Activated CD8-positive, alpha-beta memory T cell treated with anti-CD3 and anti-CD28 coated beads for 36 hours (primary cell): ENCODE results near the gene LRBA. TPM values are rescaled to one million over a fixed set of nuclear protein-coding genes. Genes with fewer than 3 reads are reported as not detected.
"Not testable (repeated sequence)": the region's sequence is repeated elsewhere in the genome, so short reads cannot be mapped to it uniquely, and the experiment has no call there.

Experiments used
- CTCF ChIA-PET: fragments of 350-600 bp; sonication (Branson Sonifier 250); formaldehyde crosslinking; loops from one replicate; lab custom pipeline; 2021; ENCODE audit warnings: antibody characterized with exemption; lab: Charles Lee
- POLR2A ChIA-PET: fragments of 350-600 bp; sonication (Branson Sonifier 250); formaldehyde crosslinking; loops from one replicate; lab custom pipeline; 2021; ENCODE audit warnings: antibody characterized with exemption; lab: Charles Lee
- total RNA-seq, 2 experiments: library from RNA; stranded (reverse); gene quantifications; one replicate each; pipeline ENCODE4 v1.2.3, GENCODE V29; 2021

Gene LRBA
- total RNA-seq, 2 experiments from 2014 or later = 62.2 to 64.8 TPM

DNA sequence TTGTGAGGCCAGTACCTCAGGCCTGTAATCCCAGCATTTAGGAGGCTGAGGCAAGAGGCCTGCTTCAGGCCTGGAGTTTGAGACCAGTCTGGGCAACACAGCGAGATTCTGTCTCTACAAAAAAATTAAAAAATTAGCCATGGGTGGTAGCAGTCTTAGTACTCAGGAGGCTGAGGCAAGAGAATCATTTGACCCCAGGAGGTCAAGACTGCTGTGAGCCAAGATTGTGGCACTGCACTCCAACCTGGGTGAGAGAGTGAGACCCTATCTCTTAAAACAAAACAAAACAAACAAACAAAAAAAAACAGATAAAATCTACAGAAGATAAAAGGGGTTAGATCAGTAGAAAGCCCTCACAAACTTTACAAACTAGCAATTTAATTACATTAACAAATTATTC, 352.4 kb downstream of the LRBA start:
- ChIA-PET CTCF (no interaction called here), POLR2A (no interaction called here)

DNA sequence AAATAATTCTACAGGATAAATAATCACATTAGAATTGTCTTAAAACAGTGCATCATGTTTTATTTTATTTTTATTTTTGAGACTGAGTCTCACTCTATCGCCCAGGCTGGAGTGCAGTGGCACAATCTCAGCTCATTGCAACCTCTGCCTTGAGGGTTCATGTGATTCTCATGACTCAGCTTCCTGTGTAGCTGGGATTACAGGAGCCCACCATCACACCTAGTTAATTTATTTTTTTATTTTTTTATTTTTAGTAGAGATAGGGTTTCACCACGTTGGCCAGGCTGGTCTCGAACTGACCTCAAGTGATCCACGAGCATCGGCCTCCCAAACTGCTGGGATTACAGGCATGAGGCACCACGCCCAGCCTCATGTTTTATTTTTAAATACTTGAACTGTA, 353.5 kb downstream of the LRBA start:
- CTCF ChIA-PET, POLR2A ChIA-PET: not testable (repeated sequence)

- CTCF ChIA-PET, POLR2A ChIA-PET: not testable (repeated sequence)
Measured at GRCh38 chr4:150658258-150658657, 356.8 kb downstream of the LRBA start.

DNA sequence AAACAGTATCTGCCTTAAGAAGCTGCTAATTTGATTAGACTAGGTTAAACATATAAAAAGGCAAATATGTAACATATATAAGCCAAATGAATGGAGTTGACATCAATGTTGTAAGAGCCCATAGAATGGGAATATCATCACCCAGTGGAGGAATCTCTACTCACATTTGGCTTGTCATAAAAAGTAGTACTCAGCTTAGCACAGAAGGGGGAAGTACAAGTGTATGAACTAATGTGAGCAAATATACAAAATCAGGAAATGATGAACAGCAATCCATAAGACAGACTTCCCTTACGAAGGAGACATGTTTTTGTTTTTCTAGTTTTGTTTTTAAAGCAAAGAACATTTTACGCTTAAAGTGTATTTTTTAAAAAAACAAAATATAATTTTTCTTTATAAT, 358.2 kb downstream of the LRBA start:
- ChIA-PET CTCF (no interaction called here), POLR2A (no interaction called here)

- ChIA-PET CTCF (no interaction called here), POLR2A (no interaction called here)
Measured at GRCh38 chr4:150650751-150651150, 364.3 kb downstream of the LRBA start.

- POLR2A ChIA-PET = no interaction called here
- CTCF ChIA-PET = no interaction called here
Measured at GRCh38 chr4:150648123-150648522, 367.0 kb downstream of the LRBA start.

DNA sequence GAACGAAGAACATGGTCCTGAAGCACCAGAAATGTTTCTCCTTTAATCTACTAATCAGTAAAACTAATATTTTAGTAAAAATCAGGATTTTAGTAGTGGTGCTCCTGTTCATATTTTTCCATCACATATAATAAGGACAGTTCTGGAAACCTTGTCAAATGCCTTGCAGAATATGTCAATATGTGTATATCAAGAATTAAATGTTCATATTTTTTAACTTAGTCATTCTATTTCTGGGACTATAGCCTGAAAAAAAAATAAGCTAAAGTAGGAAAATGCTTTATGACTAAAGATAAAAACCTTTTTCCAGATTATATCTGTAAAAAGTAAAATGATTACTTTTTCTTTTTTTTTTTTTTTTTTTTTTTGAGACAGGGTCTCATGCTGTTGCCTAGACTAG, 368.1 kb downstream of the LRBA start:
- ChIA-PET POLR2A (no interaction called here), CTCF (no interaction called here)

DNA sequence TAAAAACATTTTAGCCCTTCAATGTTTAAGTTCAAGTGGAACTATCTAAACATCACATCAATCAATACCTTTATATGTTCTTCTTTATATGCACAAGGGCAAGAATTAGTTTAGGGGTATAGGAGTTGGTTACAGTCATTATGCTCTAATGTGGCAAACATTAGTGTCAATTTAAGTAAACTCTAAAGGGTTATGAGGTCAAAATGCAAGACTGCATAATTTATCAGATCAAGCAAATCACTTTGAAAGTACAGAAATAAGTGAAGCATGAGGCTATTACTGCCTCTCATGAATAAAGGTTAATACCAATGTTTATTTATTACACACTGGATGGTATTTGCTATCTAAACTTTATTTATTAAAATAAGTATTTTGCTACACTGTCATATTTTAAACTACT, 373.5 kb downstream of the LRBA start:
- CTCF ChIA-PET = no interaction called here
- POLR2A ChIA-PET = no interaction called here

GRCh38 chr4:150632639-150633038, 382.4 kb downstream of the LRBA start:
- POLR2A ChIA-PET = no interaction called here
- CTCF ChIA-PET = no interaction called here

- ChIA-PET POLR2A (no interaction called here), CTCF (no interaction called here)
Measured at GRCh38 chr4:150628073-150628472, 387.0 kb downstream of the LRBA start.

DNA sequence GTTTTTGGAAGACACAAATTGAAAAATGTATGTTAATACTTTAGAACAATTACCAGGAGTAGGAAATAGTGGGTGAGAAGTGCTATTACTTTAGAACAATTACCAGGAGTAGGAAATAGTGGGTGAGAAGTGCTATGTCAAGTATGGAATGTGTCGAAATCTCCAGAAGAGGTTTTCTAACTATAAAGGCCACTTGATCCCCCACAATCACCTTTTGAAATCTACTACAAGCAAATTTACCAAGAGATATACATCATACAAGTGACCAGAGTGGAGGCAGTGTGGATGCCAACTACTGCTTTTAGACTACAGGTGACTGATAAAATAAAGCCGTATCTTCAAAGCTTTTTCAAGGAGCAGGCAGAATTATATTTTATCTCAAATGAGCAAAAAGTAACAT, 390.1 kb downstream of the LRBA start:
- CTCF ChIA-PET = no interaction called here
- POLR2A ChIA-PET = no interaction called here

- CTCF ChIA-PET = no interaction called here
Measured at GRCh38 chr4:150624055-150624454, 391.0 kb downstream of the LRBA start.

DNA sequence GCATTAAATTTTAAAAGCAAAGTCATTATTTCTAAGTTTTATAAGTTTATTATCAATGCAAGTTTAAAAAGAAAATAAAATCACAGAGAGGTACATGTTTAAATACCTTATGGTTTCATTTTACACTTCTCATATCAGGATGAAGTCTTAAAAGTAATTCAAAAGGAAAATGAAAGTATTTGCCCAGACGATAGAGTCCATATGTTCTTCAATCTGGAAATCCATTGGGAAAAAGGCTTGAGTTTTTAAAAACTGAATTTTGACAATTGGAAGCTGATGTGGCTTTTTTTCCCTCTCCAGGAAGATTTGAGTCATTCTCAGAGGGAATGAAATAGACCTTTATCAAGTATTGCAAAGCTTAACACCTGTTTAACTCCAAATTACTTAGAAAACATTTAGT, 396.0 kb downstream of the LRBA start:
- ChIA-PET POLR2A (no interaction called here), CTCF (no interaction called here)

More at GRCh38 chr4:150624055-150624454, 391.0 kb downstream of the LRBA start:
- POLR2A ChIA-PET = no interaction called here

DNA sequence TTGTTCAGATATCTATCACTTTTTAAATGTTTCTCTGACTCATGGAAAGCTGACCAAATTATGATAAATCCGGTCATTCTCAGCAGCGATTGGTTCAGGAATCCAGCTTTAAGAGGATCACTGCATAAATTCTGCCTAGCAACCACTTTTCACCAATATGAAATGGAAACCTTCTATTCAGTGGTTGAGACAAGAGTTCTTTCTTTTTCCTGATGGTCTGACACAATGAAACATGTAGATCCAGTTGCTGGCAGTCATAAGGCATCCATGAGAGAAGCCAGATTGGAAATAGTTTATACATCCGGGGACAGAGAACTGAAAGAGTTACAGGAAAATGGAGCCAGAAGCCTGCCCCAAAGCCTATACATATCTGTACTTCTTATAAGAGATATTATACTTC, 406.0 kb downstream of the LRBA start:
- CTCF ChIA-PET = no interaction called here
- POLR2A ChIA-PET = interaction anchor here (0.6 kb wide), 1 partner anchor 197 kb away, joined by 3 read pairs; no protein-coding TSS in a partner anchor

- ChIA-PET CTCF (no interaction called here), POLR2A (no interaction called here)
Measured at GRCh38 chr4:150600812-150601445, 414.2 kb downstream of the LRBA start.

DNA sequence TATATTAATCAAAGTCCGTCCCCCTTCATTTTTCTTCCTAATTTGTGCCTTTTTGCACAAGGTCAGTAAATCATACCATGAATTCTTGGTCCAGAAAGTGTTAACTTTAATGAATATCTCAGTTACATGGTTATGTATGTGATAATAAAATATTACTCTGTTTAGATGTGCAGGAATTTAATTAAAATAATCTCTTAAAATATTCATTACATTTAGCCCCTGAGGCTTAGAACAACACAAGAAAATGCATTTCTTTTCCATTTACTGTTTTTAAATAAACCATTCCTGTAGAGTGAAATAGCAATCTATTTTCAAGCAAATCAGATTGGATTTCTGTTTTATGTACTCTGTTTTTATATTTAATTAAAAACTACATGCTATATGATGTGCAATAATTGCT, 415.5 kb downstream of the LRBA start:
- ChIA-PET CTCF (no interaction called here), POLR2A (no interaction called here)

GRCh38 chr4:150598909-150599308, 416.2 kb downstream of the LRBA start:
- CTCF ChIA-PET = no interaction called here
- POLR2A ChIA-PET = no interaction called here

DNA sequence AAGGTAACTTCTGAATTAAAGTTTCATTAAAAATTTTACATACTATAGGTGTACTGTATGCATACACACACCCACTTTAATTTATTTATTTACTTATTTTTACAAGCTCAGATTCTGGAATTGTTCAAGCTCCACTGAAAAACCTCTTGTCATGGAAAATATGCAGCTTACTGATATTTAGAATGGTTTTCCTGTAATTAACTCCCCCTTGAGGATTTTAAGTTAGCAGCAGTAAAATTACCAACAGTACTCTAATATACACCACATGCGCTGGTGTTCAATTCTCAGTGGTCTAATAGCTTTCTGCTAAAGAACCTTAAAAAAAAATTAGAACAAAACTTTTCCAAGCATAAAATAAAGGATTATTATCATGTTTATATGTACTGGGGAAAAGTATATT, 421.1 kb downstream of the LRBA start:
- CTCF ChIA-PET = no interaction called here
- POLR2A ChIA-PET = no interaction called here

GRCh38 chr4:150591904-150592303, 423.2 kb downstream of the LRBA start:
- ChIA-PET POLR2A (interaction anchor here (0.6 kb wide), 2 partner anchors 116 to 203 kb away, joined by 4 read pairs; no protein-coding TSS in a partner anchor), CTCF (interaction anchor here (0.7 kb wide), 1 partner anchor 8 kb away, joined by 3 read pairs; no protein-coding TSS in a partner anchor)

DNA sequence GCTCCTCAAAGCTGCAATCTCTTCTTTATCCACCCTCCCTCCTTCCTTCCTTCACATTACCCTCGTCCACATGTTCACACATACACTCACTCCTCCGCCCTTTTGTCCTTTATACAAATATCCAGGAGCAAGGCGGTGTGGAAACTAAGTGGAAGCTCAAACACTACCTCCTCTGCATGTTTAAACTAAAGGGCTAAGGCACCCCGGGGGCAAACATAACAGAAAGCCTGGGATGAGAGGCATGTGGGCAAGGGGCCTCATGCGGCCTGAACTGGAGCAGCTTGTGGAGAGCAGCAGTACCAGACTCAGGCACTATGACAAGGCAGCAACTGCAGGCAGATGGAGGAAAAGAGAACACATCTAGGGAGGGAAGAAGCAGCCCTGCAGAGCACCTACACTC, 423.7 kb downstream of the LRBA start:
- ChIA-PET POLR2A (interaction anchor here (0.6 kb wide), 1 partner anchor 117 kb away, joined by 4 read pairs; no protein-coding TSS in a partner anchor), CTCF (no interaction called here)

- ChIA-PET CTCF (no interaction called here), POLR2A (no interaction called here)
Measured at GRCh38 chr4:150590631-150591030, 424.5 kb downstream of the LRBA start.

DNA sequence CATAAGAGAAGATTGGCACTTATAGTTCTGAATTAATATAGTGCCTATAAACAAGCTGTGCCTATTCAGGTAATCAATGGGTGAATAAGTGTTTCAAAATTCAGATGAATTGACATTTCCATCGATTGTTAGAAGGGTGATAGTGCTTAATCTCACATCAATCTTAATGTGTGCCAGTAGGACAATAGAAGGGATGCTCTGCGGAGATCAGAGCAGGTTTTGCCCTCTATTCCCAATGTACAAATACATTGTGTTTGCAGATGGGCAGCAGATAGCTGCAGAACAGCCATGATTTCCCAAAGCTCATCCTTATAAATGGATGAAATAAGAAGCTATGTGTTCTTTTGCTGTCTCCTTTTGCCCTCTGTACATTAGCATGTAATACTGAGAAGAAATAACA, 425.9 kb downstream of the LRBA start:
- CTCF ChIA-PET = no interaction called here
- POLR2A ChIA-PET = no interaction called here
